Measurements from ENCODE around the gene RASD1.
A peak's percentile ranks its signal among the peaks of the same experiment; 100 is the strongest.

RASD1 gene

GRCh38 chr17:17509601-17510425, 13.6 kb upstream of the RASD1 start:
- DNase-seq = no peak

DNA sequence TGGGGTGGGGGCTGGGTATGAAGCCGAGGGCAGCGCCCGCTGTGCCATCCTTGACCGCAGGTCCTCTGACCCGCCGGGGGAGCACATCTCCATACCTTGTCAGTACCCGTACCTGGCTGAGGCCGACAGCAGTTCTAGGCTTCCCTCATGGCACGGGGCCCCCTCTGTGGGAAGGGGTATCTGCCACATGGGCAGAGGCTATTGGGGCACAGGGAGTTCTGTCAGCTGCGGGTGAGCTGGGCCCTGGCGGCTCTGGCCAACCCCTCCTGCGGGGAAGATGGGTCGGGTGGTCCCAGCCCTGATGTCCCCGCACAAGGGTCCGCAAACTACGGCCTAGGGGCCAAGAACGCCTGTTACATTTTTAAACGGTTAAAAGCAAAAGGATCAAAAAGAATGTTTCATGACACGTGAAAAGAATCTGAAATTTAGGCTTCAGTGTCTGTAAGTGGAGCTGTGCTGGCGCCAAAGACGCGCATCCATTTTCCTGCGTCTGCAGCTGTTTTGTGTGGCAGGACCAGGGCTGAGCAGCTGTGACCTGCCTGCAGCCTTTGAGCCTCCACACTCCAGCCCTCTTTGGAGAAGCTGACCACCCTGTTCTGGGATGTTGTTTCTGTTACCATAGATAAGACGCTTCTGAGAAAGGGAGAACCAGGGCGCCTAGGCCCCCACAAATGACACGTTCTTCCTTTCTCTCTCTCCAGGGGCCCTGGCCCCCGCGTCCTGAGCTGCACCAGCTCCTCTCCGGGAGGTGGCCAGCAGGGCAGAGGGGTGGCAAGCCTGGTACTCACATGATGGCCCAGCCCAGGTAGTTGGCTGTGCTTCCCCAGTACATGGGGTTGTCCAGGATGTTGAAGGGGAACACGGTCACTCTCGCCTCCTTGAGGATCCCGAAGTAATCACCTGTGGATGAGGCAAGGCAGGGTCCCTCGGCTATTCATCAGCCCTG, 12.7 kb upstream of the RASD1 start:
- DNase-seq = no peak

- DNase-seq = no peak
Observed at GRCh38 chr17:17508019-17508535, 11.9 kb upstream of the RASD1 start.

GRCh38 chr17:17507465-17508011, 11.3 kb upstream of the RASD1 start:
- peak in 1 of 14 donors; percentile 55 for DNase-seq

- peak in 7 of 14 donors; percentile 35 to 88 (median 51) for DNase-seq
Observed at GRCh38 chr17:17506893-17507464, 10.8 kb upstream of the RASD1 start.

DNA sequence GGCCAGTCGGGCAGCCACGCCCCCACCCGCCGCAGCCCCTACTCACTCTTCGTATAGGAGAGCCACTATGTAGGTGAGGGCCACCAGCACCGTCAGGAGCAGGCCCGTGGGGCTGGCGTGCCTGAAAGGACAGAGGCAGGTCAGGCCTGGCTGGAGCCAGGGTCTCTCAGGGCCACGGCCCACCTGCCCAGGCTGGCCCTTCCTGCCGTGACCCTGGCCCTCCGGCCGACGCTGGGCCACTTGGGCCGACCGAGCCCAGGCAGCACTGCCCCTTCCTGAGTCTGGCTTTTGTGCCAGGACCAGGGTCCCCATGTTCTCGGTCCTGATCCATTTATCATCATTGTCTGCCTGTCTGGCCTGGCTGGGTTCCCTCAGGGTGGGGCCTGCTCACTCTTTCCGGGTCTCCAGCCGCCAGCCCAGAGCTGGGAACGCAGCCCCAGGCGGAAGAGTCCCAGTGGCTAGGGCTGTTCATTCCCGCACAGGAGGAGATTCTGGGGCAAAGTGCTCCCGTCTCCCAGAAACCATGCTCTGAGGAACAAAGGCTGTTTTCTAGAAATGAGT, 10.1 kb upstream of the RASD1 start:
- peak in 8 of 14 donors; percentile 17 to 88 (median 56) for DNase-seq

- no peak for DNase-seq
Observed at GRCh38 chr17:17505610-17506171, 9.5 kb upstream of the RASD1 start.

DNA sequence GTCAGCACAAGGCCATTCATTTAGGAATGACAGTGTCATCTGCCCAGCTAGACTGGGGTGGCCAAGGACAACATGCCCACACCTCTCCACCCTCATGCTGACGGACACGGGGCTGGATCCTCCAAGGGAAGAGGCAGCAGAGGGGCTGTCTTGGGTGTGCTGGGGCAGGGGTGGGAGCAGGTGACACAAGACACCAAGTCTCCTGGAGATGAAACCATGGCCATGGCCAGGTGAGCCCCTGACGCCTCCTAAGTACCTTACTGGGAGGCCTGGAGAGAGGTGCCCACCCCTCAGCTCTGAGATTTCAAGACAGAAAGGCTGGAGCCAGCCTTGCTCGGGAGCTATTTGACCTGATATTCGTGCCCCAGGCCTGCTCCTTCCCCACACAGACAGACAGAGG, 9.0 kb upstream of the RASD1 start:
- no peak for DNase-seq

- DNase-seq = no peak
Observed at GRCh38 chr17:17504341-17505140, 8.3 kb upstream of the RASD1 start.

- peak in 8 of 14 donors; percentile 15 to 64 (median 40) for DNase-seq
Observed at GRCh38 chr17:17503566-17504130, 7.5 kb upstream of the RASD1 start.

DNA sequence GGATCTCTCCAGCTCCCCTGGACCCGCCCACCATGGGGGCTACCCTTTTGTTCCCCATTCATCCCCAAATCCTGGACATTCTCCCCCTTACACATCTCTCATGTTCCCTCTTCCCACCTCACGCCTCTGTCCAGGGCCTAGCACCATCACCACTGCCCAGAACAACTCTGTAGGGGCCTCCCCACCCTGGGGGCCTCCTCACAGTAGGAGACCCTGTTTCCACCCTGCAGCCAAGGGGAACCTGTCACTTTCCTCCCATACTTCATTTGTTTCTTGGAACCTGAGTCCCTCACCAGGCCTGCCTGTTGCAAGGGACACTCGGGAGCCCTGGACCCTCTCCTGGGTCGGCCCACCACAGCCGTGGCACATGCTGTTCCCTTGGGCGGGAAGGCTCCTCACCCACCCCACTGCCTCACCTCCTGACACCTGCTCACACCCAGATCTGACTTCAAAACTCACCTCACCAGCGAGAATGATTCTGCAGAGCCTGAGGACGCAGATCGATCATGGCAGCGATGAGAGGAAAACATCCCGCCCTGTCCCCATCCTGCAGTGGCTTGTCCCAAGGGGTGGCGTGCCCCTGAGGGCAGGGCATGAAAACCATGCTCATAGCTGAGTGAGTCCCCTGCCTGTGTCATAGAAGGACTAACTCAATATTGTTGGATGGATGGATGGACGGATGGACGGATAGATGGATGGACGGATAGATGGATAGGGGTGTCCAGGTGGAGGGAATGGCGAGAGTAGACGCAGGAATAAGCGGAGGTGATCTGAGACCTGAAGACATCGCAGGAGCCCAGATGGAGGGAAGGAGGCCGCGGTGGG, 6.8 kb upstream of the RASD1 start:
- DNase-seq = no peak

- DNase-seq = no peak
Observed at GRCh38 chr17:17500999-17501605, 4.9 kb upstream of the RASD1 start.

GRCh38 chr17:17499402-17500145, 3.4 kb upstream of the RASD1 start:
- no peak for DNase-seq

DNA sequence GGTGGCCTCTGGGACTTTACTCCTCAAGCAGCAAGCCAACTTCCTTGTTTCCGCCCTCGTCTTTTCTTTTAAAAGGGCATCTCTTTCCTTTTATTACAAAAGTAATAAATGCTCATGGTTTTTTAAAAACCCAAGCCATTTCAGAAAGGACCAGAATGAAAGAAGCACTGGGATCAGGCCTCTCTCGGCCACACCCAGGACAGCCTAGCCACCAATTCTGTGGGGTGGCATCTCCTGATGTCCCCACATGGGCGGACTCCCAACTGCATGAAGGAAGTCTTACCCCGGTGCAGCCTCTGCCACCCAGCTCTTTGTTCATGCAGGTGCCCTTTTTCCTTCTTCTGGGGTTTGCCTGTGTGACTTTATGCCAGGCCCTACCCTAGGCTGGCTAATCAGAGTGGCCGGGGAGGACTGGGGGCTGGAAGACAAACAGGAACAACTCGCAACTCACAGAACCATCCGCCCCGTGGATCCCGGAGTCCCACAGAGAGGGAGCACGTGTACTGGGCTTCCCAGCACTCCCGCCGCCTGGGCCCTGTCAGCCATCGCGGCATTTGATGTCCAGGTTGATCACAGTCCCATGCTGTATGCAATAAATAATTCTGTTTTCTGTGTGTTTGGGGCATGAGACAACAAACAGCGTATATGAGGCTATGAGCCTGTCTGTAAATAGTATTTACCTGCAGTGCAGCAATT, 2.6 kb upstream of the RASD1 start:
- no peak for DNase-seq

DNA sequence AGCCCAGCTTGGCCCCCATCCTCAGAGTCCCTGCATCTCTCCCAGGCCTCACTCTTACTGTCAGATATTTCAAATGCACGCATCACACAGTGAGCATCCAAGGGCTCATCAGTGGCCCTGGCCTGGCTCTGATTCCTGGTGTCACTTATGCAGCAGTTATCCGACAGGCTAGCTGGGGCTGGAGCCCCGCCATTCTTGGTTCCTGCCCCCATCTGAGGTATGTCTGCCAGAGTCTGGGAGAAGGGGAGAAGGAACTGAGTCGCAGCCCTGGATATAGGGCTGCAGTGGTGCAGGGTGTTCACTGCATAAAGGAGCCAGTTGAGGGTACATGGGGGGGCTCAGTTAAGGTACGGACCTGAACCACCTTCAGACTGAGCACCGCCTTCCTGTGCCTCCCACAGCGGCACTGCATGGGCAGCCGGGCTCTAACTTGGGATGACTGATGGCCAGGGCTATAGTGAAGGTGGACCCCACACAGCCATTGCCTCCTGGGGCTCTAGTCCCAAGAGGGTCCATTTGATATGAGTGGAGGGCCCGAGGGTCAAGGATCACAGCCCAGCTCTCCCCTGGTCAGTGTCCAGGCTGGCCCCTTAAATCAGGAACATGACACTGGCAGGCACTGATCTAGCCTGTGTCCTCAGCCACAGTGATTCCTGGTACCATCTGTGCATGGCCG, 1.8 kb upstream of the RASD1 start:
- no peak for DNase-seq

GRCh38 chr17:17497065-17497844, 1.1 kb upstream of the RASD1 start:
- DNase-seq = no peak

Measured in C1 segment of cervical spinal cord (tissue), 14 donors.